Measurements from ENCODE around the gene TMEM161B. TPM values are rescaled to one million over a fixed set of nuclear protein-coding genes. Genes with fewer than 3 reads are reported as not detected.
"Not testable (repeated sequence)": the region's sequence is repeated elsewhere in the genome, so short reads cannot be mapped to it uniquely, and the experiment has no call there.

The TMEM161B gene
- total RNA-seq, 1 donor = 7.5 TPM

- DNase-seq (ENCODE audit: low read depth in 2 of 3, low spot score in 2 of 3) = no peak
Measured at GRCh38 chr5:88250010-88250409, 18.6 kb downstream of the TMEM161B start.

- DNase-seq (ENCODE audit: low read depth in 2 of 3, low spot score in 2 of 3) = no peak
Measured at GRCh38 chr5:88248743-88249540, 19.7 kb downstream of the TMEM161B start.

- DNase-seq (ENCODE audit: low read depth in 2 of 3, low spot score in 2 of 3) = no peak
Measured at GRCh38 chr5:88248094-88248493, 20.6 kb downstream of the TMEM161B start.

GRCh38 chr5:88245893-88246244, 22.8 kb downstream of the TMEM161B start:
- no peak for DNase-seq (ENCODE audit: low read depth in 2 of 3, low spot score in 2 of 3)

DNA sequence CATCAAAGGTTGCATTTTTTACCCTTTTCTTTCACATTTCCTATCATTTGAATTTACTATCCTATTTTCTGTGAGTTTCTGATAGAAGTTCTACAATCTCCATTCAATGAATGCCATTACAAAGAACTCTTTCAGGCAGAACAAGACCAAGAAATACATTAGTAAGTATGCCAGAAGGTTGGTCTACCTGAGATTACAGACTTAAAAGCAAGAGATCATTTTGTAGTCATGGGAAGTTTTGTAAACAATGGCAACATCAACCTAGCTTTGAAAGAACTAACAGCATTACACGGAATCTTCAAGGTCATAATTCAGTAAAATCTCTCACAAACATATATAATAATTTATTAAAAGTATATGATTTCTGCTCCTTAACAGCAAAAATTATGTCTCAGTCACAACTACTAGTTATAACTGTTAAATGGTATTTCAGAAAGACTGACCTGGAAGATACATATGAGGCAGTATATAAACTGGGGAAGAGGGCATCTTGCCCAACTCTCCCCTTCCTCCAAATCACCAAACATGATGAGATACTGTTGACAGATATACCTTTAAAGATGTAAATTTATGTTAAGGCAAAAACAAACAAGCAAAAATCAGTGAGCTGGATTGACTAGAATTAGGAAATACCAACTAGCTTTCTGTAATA, 23.3 kb downstream of the TMEM161B start:
- DNase-seq (ENCODE audit: low read depth in 2 of 3, low spot score in 2 of 3) = no peak

- DNase-seq (ENCODE audit: low read depth in 2 of 3, low spot score in 2 of 3) = no peak
Measured at GRCh38 chr5:88244686-88245085, 24.0 kb downstream of the TMEM161B start.

GRCh38 chr5:88243493-88243892, 25.2 kb downstream of the TMEM161B start:
- not testable (repeated sequence) for DNase-seq (ENCODE audit: low read depth in 2 of 3, low spot score in 2 of 3)

GRCh38 chr5:88238732-88239131, 29.9 kb downstream of the TMEM161B start:
- DNase-seq (ENCODE audit: low read depth in 2 of 3, low spot score in 2 of 3) = no peak

DNA sequence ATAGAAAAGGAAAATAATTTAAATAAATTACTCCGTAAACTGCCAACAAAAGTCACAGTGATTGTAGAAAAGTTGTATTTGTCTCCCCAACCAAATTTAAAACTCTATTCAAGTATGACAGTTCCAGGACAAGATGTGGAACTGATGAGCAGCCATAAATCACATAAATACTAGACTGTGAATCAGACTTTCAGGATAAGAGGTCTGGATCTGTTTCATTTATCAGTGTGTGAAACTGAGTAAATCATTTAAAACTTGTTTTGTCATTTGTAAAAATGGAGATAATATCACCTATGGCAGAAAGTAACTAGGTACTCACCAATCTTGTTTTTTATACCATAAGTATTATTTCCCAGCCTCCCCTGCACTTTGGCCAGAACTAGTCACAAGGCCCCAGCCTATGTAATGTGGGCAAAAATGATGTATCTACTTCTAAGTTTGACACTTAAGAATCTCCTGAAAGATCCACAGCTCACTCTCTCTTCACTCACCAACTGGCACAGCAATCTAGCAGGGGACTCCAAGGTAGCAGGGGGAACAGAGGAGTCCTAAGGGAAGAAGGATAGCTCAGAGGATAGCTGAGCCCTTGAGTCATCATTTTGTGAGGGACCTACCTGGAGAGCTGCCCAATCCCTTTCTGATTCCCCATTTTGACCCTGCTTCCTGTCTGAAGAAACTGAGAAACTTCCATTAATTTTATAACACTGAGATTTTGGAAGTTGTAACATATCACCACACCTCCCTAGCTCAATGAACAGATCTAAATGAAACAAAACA, 31.6 kb downstream of the TMEM161B start:
- DNase-seq (ENCODE audit: low read depth in 2 of 3, low spot score in 2 of 3) = no peak

DNA sequence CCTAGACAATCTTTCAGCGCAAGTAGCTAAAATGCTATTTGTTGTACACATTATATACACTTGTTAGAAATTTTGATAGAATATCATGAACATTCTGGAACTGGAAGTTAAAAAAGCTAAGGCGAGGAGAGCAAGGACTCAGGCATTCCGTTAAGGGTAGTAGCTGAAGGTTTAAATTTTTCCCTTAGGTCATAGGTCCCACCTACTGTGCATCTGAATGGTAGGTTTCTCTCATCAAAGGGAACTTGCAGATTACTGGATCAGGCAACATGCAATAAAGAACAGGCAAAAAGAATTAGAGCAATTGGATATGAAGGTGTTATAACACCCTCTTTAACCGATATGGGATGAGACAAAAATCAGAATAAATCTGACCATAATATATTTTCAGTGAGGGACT, 32.8 kb downstream of the TMEM161B start:
- DNase-seq (ENCODE audit: low read depth in 2 of 3, low spot score in 2 of 3) = no peak

GRCh38 chr5:88235346-88235745, 33.3 kb downstream of the TMEM161B start:
- no peak for DNase-seq (ENCODE audit: low read depth in 2 of 3, low spot score in 2 of 3)

- no peak for DNase-seq (ENCODE audit: low read depth in 2 of 3, low spot score in 2 of 3)
Measured at GRCh38 chr5:88230546-88231066, 38.0 kb downstream of the TMEM161B start.

- no peak for DNase-seq (ENCODE audit: low read depth in 2 of 3, low spot score in 2 of 3)
Measured at GRCh38 chr5:88226881-88227450, 41.7 kb downstream of the TMEM161B start.

- no peak for DNase-seq (ENCODE audit: low read depth in 2 of 3, low spot score in 2 of 3)
Measured at GRCh38 chr5:88214655-88215054, 54.0 kb downstream of the TMEM161B start.

GRCh38 chr5:88207575-88207974, 61.1 kb downstream of the TMEM161B start:
- DNase-seq (ENCODE audit: low read depth in 2 of 3, low spot score in 2 of 3) = no peak

DNA sequence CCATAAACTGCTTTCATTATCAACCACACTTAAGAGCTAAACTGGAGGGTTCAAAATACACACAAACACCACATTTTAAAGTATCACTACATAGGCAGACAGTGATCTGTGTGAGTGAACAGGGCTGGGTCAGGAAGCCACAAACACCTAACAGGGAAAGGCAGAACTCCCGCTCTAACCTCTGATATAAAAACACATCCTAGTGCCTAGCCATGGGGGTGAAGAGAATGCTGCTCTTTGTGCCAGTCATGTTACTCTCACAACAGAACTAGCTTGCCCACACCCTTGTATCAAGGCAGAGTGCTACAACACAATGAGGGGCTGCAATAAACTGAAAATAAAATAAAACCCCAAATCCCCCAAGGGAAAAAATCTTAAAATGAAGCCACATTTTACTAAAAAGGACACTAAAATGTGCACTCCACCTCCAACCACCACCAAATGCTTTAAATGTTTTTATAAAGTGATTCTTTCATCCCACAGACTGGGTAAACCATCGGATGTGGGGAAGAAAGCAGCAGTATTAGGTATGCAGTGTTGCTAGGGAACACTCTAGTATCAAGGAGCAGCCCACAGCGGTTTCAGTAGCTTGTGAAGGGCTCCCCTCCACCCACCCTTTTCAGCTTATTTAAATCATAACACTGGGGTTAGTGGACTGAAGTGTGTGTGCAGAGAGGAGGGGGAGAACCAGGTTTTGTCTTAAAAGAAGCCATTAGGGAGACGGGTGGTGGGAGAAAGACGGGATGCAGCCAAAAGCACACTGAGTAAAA, 64.5 kb downstream of the TMEM161B start:
- DNase-seq (ENCODE audit: low read depth in 2 of 3, low spot score in 2 of 3) = no peak

DNA sequence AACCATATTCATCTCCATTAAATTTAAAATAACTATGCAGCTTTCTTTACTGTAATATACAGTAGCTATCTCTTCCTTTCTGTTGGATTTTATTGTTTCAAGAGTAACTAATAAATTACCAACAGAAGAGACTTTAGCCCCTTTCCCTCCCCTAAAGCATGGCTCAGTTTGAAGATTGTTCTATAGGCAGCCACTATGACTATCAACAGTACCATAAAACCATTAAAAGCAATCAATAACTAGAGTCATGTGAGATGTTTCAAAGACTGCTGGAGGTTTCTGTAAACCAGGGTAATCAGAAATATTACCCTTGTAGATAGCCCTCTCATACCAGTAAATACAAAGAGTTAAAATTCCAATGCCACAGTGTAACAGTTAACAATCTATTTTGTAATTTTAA, 73.0 kb downstream of the TMEM161B start:
- DNase-seq (ENCODE audit: low read depth in 2 of 3, low spot score in 2 of 3) = no peak

GRCh38 chr5:88193896-88194295, 74.7 kb downstream of the TMEM161B start:
- DNase-seq (ENCODE audit: low read depth in 2 of 3, low spot score in 2 of 3) = no peak

GRCh38 chr5:88190106-88190834, 78.4 kb downstream of the TMEM161B start:
- DNase-seq (ENCODE audit: low read depth in 2 of 3, low spot score in 2 of 3) = no peak

- not testable (repeated sequence) for DNase-seq (ENCODE audit: low read depth in 2 of 3, low spot score in 2 of 3)
Measured at GRCh38 chr5:88189484-88189883, 79.2 kb downstream of the TMEM161B start.
